AG20443 (cell line): ENCODE measurements around the gene ZMYND12.

Source experiments
- DNase-seq: peaks from one replicate; pipeline ENCODE4 v3.0.0; 2012; ENCODE audit warnings: low spot score, mixed read lengths

ZMYND12 gene

DNA sequence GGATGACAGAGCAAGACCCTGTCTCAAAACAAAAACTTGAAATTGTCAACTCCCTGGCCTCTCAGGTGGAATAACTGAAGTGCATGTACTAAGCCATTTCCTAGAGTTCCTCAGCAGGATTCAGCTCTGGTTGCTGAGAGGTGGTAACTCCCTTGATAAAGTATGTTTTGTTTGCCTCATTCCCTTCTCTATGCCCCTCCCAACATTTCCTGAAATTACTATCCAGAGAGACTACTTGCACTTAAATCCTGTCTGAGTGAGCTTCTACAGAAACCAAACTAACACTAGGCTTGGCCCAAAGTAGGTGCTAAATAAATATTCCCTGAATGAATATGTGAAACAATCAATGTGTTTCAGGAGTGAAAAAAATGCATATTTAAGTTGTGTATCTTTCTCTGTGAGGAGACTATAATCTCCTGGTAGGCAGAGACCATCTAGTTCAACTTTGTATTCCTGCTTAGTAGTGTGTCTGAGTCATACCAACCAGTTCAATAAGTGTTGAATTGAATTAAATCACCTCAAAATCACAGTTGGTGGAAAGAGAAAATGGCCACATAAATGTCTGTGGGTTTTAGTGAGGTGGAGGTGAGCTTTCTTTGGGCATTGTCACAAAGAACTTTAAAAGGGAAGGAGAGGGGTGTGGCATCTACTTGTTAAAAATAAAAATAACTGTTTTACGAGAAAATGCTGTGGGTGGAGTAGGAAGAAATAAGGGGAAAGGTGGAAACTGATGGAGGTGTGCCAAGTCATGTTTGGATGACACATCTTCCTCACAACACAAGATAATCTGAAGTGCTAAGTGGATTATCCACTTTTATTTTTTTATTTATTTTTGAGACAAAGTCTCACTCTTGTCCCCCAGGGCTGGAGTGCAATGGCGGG is 62.6 kb downstream of the ZMYND12 start:
- DNase-seq = no peak

DNA sequence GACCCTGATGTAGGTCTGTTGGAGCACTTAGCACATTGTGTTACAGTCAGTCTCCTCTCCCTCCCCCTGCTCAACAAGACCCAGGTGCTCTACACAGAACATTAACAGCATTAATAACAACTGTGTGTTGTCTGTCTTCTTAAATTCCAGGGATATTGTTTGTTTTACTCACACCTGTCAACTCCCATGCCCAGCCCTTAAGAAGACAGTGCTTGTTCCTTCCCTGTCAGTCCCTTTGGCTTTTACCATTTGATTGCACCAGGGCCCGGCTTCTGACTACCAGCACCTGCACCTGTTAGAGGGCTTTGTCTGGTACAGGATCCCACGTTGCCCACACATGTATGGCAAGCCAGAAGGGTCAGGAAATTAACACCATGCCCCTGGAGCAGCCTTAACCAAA is 63.6 kb downstream of the ZMYND12 start:
- no peak for DNase-seq

DNA sequence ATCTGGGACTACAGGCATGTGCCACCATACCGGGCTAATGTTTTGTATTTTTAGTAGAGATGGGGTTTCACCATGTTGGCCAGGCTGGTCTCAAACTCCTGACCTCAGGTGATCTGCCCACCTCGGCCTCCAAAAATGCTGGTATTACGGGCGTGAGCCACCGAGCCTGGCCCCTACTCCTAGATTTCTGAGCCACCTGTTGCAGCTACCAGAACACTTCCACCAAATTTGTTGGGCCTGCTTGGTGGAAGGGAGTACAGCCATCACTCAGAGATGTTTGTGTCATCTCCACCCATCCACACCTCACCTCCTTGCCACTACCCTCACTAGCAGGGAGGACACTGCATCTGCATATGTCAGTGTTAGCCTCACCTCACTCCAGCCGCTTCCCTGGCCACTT is 69.8 kb downstream of the ZMYND12 start:
- DNase-seq = no peak

DNA sequence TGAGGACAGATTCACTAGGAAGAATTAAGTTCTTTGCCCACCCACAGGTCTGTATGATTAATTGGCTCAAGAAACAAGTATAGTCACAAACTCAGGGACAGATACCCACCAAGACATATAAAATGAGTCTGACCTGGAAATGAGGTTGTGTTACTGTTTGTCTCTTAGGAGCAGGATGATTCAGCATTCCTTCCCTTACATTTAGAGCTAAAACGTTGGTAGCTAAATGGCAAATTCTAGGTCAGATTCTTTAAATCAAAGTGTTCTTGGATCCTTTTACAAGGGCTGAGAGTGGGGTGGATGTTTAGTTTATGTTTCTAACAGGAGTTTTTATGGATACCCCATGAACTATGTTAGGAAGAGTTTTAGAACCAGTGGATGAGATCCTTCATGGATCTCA is 70.5 kb downstream of the ZMYND12 start:
- no peak for DNase-seq

DNA sequence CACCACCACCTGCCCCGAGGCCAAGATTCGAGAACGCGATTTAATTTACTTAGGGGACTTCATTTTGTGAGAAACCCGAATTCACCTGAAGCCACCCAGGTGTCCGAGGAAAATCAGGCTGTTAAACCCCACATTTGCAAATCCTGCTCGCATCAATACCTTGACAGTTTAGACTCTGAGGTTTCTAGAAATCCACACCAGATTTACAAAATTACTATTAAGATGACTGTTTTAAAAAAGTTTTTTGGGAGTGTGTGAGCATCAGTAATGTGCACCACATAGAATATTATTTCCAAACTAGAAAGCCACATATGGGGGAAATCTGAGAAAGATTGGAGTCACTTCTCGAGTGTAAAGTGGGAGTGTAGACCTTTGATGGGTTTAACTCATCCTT is 74.5 kb downstream of the ZMYND12 start:
- DNase-seq = no peak

DNA sequence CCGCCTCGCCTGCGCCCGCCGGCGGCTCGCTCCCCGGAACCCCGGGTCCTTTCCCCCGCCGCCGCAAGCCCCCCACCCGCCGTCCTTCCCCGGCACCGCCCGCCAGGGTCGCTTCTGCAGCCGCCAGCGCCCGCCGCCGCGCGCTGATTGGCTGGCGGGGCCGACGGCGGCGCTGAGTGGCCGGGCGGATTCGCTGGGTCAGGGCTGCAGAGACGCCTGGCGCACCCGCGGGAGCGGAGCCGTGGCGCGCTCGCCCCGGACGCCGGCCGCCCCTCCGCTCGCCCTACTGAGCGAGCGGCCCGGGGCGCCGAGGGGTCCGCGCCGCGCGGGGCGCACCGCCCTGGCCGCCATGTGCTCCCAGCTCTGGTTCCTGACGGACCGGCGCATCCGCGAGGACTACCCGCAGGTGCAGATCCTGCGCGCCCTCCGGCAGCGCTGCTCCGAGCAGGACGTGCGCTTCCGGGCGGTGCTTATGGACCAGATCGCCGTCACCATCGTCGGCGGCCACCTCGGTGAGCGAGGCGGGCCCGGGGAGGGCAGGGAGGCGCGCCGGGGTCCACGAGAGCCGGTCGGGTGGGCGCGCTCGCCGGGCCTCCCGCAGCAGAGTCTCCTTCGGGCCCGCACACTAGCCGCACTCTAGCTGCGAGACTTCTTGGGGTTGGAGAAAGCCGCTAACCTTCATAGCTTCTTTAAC is 75.1 kb downstream of the ZMYND12 start, which contains the start of gene RIMKLA:
Gene RIMKLA (plus strand): TSS at position 207 of the 694 bp plus-strand sequence. CDS start 143 bp downstream, at position 350.
- DNase-seq = peak; percentile 88
